Esophagus (tissue), 2 donors: ENCODE measurements around the gene HPS4. TPM values are rescaled to one million over a fixed set of nuclear protein-coding genes. Genes with fewer than 3 reads are reported as not detected.

ENCODE experiments used
- H3K27ac ChIP-seq, 2 donors: one replicate each; pipeline ENCODE4 v1.5.1; 2013; ENCODE audit warnings: low read depth in 2 of 2, mild to moderate bottlenecking in 2 of 2, inconsistent platforms in 1 of 2, low read length in 1 of 2, moderate library complexity in 1 of 2
- H3K27me3 ChIP-seq, 2 donors: one replicate each; pipeline ENCODE4 v1.6.1; 2013; ENCODE audit warnings: low read length in 2 of 2, control low read depth in 1 of 2, mild to moderate bottlenecking in 1 of 2; ENCODE audit not compliant: insufficient read depth in 2 of 2, control insufficient read depth in 1 of 2
- H3K36me3 ChIP-seq, 2 donors: one replicate each; pipeline ENCODE4 v1.6.1; 2013; ENCODE audit warnings: low read length in 1 of 2; ENCODE audit not compliant: control insufficient read depth in 2 of 2, insufficient read depth in 2 of 2
- H3K4me1 ChIP-seq, 2 donors: one replicate each; pipeline ENCODE4 v1.6.1; 2013; ENCODE audit warnings: low read length in 1 of 2; ENCODE audit not compliant: control insufficient read depth in 2 of 2, insufficient read depth in 2 of 2
- H3K4me3 ChIP-seq, 2 donors: one replicate each; pipeline ENCODE4 v1.5.1; 2013; ENCODE audit warnings: low read length in 2 of 2, mild to moderate bottlenecking in 2 of 2, low read depth in 1 of 2, moderate library complexity in 1 of 2
- H3K9me3 ChIP-seq, 2 donors: one replicate each; pipeline ENCODE4 v1.6.1; 2013; ENCODE audit warnings: mild to moderate bottlenecking in 2 of 2, low read depth in 1 of 2, low read length in 1 of 2, moderate library complexity in 1 of 2; ENCODE audit not compliant: control insufficient read depth in 2 of 2, insufficient read depth in 1 of 2
- WGBS, 2 donors: extraction: QIAGEN DNeasy Blood & Tissue Kit; methylation state at CpG; one replicate each; pipeline ENCODE4 v1.1.7; 2013; 5-methylcytosine and 5-hydroxymethylcytosine counted together
- polyA plus RNA-seq, 2 donors: library from polyadenylated mRNA; stranded (reverse); fragments of 200-250 nt; gene quantifications; one replicate each; pipeline ENCODE4 v1.2.3, GENCODE V29; 2013
- donor health status: healthy with polysubstance abuse.
- donor health status: Bipolar disorder and iron deficiency.

HPS4 gene
- polyA plus RNA-seq, 2 donors: 14.8 TPM

- no peaks in the 10 kb centered on the region for H3K9me3 ChIP-seq
- no peaks in the 10 kb centered on the region for H3K27me3 ChIP-seq
- WGBS, 2 donors: 34 to 41% methylated on average over 3 of the region's 3 CpGs
- peaks cover 13 to 49% of the 10 kb centered on the region in 2 donors for H3K36me3 ChIP-seq
- no peak overlapping the region for H3K4me3 ChIP-seq
- no peak overlapping the region for H3K27ac ChIP-seq
- no peaks in the 10 kb centered on the region for H3K4me1 ChIP-seq
Measured at GRCh38 chr22:26461188-26461810, 22.3 kb downstream of the HPS4 start.

- no peaks in the 10 kb centered on the region for H3K9me3 ChIP-seq
- no peaks in the 10 kb centered on the region for H3K4me1 ChIP-seq
- H3K27ac ChIP-seq: no peak overlapping the region
- WGBS, 2 donors: 44 to 65% methylated on average over 6 of the region's 6 CpGs
- H3K36me3 ChIP-seq: peaks cover 12 to 42% of the 10 kb centered on the region in 2 donors
- no peaks in the 10 kb centered on the region for H3K27me3 ChIP-seq
- no peak overlapping the region for H3K4me3 ChIP-seq
Measured at GRCh38 chr22:26460202-26460601, 23.4 kb downstream of the HPS4 start.

DNA sequence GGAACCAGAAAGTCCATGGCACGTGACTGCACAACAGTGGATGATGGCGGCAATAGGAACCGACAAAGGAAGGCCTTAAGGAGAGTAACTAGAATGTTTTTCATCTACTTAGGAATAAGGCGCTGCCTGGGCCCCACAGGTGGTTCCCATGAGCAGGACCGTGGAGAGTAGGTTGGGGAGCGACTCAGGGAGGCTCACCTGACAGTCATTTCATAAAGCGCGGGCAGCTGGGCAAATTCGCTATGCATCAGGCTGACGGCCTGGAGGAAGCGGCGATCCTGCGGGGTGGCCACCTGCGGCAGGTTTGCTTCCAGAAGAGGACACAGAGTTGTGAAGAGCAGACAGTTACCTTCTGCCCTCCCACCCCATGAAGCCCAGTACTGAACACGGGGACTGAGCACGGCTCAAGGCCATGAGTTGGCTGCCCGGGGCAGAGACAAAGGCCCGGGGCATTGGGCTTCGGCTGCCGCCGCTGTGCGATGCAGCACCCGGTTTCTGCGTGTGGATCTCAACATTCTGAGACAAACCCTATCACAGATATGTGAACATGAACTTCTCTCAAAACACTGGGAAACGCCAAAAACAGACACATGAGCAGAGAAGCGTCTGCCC is 25.8 kb downstream of the HPS4 start:
- H3K36me3 ChIP-seq: peaks cover under 1 to 29% of the 10 kb centered on the region in 2 donors
- no peaks in the 10 kb centered on the region for H3K9me3 ChIP-seq
- H3K27me3 ChIP-seq: no peaks in the 10 kb centered on the region
- WGBS, 2 donors: 93 to 95% methylated on average over 26 of the region's 26 CpGs
- H3K4me1 ChIP-seq: no peaks in the 10 kb centered on the region
- no peak overlapping the region for H3K4me3 ChIP-seq
- no peak overlapping the region for H3K27ac ChIP-seq

- Histone ChIP-seq H3K4me1 (no peaks in the 10 kb centered on the region), H3K36me3 (peaks cover 13 to 47% of the 10 kb centered on the region in 2 donors), H3K27me3 (no peaks in the 10 kb centered on the region), H3K9me3 (no peaks in the 10 kb centered on the region), H3K4me3 (no peak overlapping the region), H3K27ac (no peak overlapping the region)
- 86 to 91% methylated on average over 5 of the region's 5 CpGs for WGBS, 2 donors
Measured at GRCh38 chr22:26453812-26454500, 29.6 kb downstream of the HPS4 start.

GRCh38 chr22:26453216-26453615 is 30.4 kb downstream of the HPS4 start:
- 89 to 91% methylated on average over 9 of the region's 9 CpGs for WGBS, 2 donors
- H3K4me1 ChIP-seq: no peaks in the 10 kb centered on the region
- H3K36me3 ChIP-seq: peaks cover 13 to 44% of the 10 kb centered on the region in 2 donors
- no peaks in the 10 kb centered on the region for H3K27me3 ChIP-seq
- no peak overlapping the region for H3K27ac ChIP-seq
- H3K9me3 ChIP-seq: no peaks in the 10 kb centered on the region
- H3K4me3 ChIP-seq: no peak overlapping the region

DNA sequence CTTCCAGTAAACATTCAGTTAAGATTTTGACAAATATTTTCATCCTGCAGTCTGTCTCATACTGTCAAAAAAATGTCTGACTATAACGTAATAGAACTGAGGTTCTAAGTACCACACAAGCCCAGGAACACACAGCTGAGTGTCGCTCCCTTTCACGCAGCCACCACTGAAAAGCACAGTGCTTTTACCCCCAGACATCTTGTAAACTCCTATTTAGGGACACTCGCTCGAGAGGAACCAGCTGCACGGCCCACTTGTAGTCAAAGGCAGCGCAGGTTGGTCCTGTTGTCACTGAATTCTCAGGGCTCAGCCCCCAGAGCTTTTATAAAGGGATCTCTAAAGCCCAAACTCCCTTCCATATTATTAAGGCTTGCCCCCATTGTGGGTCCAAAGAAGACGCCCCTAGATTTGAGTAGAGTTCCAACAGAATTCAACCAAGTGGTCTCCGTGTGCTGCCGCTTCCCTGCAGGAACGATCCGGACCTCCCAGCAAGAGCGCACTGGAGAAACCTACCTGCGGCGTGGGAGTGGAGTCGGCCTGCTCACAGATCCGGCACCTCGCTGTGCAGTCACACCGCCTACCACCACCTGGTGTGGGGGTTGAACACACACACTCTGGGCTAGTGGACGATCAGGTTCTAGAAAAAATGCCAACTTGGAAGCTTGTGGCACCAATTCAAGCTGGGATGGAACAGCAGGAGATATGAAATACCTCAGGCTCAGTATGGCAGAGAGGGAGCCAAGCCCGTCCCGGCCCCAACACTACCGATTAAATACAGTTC is 31.2 kb downstream of the HPS4 start:
- Histone ChIP-seq H3K9me3 (no peaks in the 10 kb centered on the region), H3K27me3 (no peaks in the 10 kb centered on the region), H3K4me1 (peaks cover 2 to 3% of the 10 kb centered on the region in 2 donors), H3K36me3 (peaks cover 13 to 36% of the 10 kb centered on the region in 2 donors), H3K27ac (no peak overlapping the region), H3K4me3 (no peak overlapping the region)
- WGBS, 2 donors: 93 to 97% methylated on average over 23 of the region's 23 CpGs

DNA sequence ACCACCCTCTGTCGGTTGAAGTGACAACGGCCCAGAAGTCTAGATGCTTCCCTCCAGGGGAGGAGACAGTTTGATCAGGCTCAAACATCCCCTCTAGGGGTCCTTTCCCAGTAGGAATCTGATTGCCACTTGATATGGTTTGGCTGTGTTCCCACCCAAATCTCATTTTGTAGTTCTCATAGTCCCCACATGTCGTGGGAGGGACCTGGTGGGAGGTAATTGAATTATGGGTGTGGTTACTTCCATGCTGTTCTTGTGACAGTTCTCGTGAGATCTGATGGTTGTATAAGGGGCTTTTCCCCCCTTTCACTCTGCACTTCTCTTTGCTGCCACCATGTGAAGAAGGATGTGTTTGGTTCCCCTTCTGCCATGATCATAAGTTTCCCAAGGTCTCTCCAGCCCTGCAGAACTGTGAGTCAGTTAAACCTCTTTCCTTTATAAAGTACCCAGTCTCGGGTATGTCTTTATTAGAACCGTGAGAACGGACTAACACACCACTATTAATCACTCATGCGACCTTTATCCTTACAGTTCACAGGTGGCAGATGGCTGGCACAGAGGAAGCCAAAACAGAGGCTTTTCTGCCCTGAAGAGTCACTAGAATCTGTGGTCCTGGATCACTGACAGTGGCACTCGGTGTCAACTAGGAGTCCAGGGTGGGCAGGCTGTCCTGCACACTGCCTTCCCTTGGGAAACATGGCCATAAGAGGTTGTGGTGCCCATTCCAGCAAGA is 33.0 kb downstream of the HPS4 start:
- 71 to 73% methylated on average over 9 of the region's 9 CpGs for WGBS, 2 donors
- H3K4me3 ChIP-seq: no peak overlapping the region
- H3K9me3 ChIP-seq: no peaks in the 10 kb centered on the region
- no peak overlapping the region for H3K27ac ChIP-seq
- no peaks in the 10 kb centered on the region for H3K27me3 ChIP-seq
- peaks cover 13 to 32% of the 10 kb centered on the region in 2 donors for H3K36me3 ChIP-seq
- H3K4me1 ChIP-seq: peaks cover 2 to 3% of the 10 kb centered on the region in 2 donors

DNA sequence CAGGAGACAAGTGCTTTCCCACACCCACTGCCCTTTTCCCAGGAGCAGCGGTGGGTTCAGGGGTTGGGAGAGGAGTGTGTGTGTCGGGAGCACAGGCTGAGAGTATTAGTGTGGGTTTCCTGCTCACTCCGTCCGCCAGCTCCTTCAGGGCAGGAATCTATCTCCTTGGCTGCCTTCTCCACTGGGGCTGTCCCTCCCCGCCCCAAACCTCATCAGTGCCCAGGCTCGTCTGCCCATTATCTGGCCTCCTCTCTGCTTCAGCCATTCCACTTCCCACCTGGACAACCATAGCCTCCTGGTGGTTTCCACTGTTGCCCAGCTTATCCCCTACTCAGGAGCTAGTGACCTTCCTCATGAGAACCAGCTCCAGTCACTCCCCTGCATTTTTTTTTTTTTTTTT is 34.6 kb downstream of the HPS4 start:
- Histone ChIP-seq H3K9me3 (no peaks in the 10 kb centered on the region), H3K27ac (no peak overlapping the region), H3K4me3 (no peak overlapping the region), H3K27me3 (no peaks in the 10 kb centered on the region), H3K4me1 (peaks cover 2 to 3% of the 10 kb centered on the region in 2 donors), H3K36me3 (peaks cover 13 to 32% of the 10 kb centered on the region in 2 donors)
- 51 to 61% methylated on average over 6 of the region's 6 CpGs for WGBS, 2 donors

GRCh38 chr22:26448334-26448733 is 35.2 kb downstream of the HPS4 start:
- WGBS, 2 donors: 44 to 48% methylated on average over 5 of the region's 5 CpGs
- H3K4me1 ChIP-seq: peaks cover 2 to 3% of the 10 kb centered on the region in 2 donors
- H3K27ac ChIP-seq: no peak overlapping the region
- no peaks in the 10 kb centered on the region for H3K27me3 ChIP-seq
- H3K9me3 ChIP-seq: no peaks in the 10 kb centered on the region
- no peak overlapping the region for H3K4me3 ChIP-seq
- peaks cover 13 to 27% of the 10 kb centered on the region in 2 donors for H3K36me3 ChIP-seq
